ENCODE measurements around the gene IBA57.

IBA57 gene

DNA sequence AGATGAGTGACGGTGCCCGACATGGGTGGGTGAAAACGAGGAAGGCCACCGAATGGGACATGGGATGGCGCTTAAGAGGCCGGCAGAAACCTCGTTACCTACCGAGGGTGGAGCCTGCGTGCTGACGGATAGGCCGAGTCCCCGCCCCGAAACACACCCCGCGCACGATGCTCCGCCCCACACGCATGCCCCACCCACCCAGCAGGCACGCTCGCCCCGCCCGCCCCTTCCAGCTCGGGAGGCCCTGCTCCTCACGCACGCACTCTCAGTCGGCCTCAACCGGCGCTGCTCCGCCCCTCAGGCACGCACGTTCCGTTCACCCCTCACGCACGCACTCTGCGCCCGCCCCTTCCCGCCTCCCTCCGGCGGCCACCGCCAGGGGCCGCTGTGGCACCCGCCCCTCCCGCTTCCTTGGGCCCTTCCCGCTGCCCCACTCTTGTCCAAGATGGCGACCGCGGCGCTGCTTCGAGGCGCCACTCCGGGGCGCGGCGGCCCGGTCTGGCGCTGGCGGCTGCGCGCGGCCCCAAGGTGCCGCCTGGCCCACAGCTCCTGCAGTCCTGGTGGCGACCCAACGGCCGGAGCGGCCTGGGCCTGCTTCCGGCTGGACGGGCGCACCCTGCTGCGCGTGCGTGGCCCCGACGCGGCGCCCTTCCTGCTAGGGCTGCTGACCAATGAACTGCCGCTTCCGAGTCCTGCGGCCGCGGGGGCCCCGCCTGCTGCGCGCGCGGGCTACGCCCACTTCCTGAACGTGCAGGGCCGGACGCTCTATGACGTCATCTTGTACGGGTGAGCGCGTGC, at the start of gene IBA57:
TSS of gene IBA57 (plus strand) at position 433 of the 798 bp plus-strand sequence. CDS start at position 446, 13 bp downstream.
- DNase-seq (ENCODE audit: low read depth, low spot score), result peak; percentile 99
- in situ Hi-C loops (cut with HindIII; ENCODE audit: low sequenced_read_pairs), result no loop called here
- TF ChIP-seq, protein P1, sequence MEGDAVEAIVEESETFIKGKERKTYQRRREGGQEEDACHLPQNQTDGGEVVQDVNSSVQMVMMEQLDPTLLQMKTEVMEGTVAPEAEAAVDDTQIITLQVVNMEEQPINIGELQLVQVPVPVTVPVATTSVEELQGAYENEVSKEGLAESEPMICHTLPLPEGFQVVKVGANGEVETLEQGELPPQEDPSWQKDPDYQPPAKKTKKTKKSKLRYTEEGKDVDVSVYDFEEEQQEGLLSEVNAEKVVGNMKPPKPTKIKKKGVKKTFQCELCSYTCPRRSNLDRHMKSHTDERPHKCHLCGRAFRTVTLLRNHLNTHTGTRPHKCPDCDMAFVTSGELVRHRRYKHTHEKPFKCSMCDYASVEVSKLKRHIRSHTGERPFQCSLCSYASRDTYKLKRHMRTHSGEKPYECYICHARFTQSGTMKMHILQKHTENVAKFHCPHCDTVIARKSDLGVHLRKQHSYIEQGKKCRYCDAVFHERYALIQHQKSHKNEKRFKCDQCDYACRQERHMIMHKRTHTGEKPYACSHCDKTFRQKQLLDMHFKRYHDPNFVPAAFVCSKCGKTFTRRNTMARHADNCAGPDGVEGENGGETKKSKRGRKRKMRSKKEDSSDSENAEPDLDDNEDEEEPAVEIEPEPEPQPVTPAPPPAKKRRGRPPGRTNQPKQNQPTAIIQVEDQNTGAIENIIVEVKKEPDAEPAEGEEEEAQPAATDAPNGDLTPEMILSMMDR (IDR thresholded peaks at IDR 0.05; ENCODE audit: low read depth, low read length), result peak; percentile 84
- H3K4me3 ChIP-seq (ENCODE audit: low read depth, low read length), result peak within 1 kb of the TSS; percentile 58

DNA sequence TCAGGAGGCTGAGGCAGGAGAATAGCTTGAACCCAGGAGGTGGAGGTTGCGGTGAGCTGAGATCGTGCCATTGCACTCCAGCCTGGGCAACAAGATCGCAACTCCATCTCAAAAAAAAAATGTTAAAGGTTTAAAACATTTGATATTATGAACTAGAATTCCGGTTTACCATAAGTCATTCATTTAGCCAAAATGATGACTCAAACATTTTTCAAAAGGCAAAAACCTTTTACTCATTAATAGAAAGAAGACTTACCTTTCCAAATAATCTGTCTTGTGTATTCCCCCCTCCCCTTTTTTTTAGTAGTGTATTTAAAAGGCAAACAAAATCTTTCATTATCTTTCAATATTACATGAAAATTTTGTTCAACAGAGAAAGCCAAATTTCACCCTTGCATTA, 48.3 kb upstream of the IBA57 start:
- H3K4me3 ChIP-seq (ENCODE audit: low read depth, low read length), result no peak overlapping the region
- TF ChIP-seq, protein P1 (IDR thresholded peaks at IDR 0.05; ENCODE audit: low read depth, low read length), result no peak
- in situ Hi-C loops (cut with HindIII; ENCODE audit: low sequenced_read_pairs), result no loop called here
- DNase-seq (ENCODE audit: low read depth, low spot score), result no peak

DNA sequence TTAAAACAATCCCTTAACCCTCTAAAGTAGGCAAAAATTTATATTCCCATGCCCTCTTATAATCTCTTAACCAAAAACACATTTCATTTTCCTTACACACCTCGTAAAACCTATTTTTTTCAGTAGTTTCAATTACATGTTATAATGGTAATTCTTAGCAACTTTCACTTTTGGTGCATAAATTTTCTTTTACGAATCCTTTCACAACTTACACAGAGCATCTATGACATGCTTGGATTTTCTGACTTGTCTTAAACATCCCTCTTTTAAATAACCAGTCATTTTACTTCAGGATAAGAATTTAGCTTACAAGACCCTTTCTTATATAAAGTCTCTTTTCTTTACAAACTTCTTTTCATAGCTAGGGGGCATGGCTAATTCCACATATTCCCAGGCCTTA, 47.6 kb upstream of the IBA57 start:
- in situ Hi-C loops (cut with HindIII; ENCODE audit: low sequenced_read_pairs), result no loop called here
- DNase-seq (ENCODE audit: low read depth, low spot score), result no peak
- TF ChIP-seq, protein P1 (IDR thresholded peaks at IDR 0.05; ENCODE audit: low read depth, low read length), result no peak
- no peak overlapping the region for H3K4me3 ChIP-seq (ENCODE audit: low read depth, low read length)

DNA sequence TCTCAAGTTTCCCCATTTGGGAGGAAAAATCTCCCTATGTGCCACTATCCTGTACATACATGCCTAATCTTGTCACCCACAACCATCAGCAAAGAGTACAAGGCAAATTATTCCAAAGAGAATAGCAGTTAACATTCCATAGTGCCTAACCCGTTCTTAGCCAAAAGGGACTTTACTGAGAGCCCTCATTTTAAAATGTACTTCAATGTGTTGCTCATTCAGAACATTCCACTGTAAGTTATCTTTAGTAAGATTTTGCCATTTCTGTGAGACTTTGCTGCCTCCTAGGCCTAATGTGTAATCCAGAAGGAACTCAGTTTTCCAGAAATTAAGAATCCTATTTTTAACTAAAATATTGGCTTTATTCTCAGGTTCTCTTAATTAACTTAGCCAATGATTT, 45.3 kb upstream of the IBA57 start:
- in situ Hi-C loops (cut with HindIII; ENCODE audit: low sequenced_read_pairs), result no loop called here
- DNase-seq (ENCODE audit: low read depth, low spot score), result no peak
- no peak overlapping the region for H3K4me3 ChIP-seq (ENCODE audit: low read depth, low read length)
- TF ChIP-seq, protein P1 (IDR thresholded peaks at IDR 0.05; ENCODE audit: low read depth, low read length), result no peak

DNA sequence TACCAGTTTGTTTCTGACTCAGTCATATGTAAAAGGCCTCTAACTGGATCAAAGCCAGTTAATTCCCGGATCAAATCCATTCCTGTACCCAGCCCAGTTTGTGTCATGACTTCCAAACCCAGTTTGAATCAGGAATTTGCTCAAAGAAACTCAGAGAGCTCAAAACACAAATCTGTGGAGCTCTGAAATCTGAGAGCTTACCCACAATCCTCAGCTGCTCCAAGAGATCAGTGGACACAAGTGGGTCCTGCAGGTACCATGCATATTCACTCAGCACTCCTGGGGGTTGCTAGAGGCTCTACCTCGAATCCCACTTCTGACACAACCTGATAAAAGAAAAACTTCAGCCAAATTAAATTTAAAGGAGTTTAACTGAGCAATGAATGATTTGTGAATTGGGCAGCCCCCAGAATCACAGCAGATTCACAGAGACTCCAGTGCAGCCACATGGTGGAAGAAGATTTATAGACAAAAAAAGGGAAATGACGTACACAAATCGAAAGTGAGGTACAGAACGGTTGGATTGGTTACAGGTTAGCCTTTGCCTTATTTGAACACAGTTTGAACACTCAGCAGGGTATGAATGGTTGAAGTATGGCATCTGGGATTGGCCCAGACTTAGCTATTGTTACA, 44.6 kb upstream of the IBA57 start:
- TF ChIP-seq, protein P1 (IDR thresholded peaks at IDR 0.05; ENCODE audit: low read depth, low read length), result no peak
- DNase-seq (ENCODE audit: low read depth, low spot score), result no peak
- in situ Hi-C loops (cut with HindIII; ENCODE audit: low sequenced_read_pairs), result no loop called here
- H3K4me3 ChIP-seq (ENCODE audit: low read depth, low read length), result no peak overlapping the region

DNA sequence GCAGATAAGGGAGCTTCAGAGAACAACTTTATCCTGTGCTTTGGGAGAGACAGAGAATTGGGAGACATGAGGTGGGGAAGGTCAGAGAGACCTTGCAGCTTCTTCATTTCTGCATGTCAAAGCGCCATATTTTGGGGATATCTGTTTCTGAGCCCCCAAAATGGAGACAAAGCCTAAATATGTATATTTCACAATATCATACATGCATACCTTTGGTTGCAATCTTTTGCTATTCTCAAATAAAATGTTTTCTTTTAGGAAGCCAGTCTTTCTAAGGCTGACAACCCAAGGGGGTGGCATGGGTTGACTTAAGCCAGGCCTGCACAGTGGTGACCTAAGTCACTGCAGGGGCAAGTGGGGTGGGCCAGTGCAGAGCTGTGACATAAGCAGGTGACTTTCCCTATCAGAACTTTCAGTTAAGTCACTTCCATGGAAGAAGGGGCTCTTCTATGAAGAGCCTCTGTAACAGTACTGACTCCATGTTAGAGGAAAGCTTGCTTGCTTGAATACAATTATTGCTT, 42.6 kb upstream of the IBA57 start:
- in situ Hi-C loops (cut with HindIII; ENCODE audit: low sequenced_read_pairs), result no loop called here
- TF ChIP-seq, protein P1 (IDR thresholded peaks at IDR 0.05; ENCODE audit: low read depth, low read length), result no peak
- DNase-seq (ENCODE audit: low read depth, low spot score), result no peak
- no peak overlapping the region for H3K4me3 ChIP-seq (ENCODE audit: low read depth, low read length)

Measured in astrocyte of the spinal cord (primary cell).